ENCODE measurements around the gene PIP4K2A.

The PIP4K2A gene

GRCh38 chr10:22677333-22677732 is 37.0 kb downstream of the PIP4K2A start:
- DNase-seq, result no peak
- in situ Hi-C loops (cut with HindIII; ENCODE audit: low pct_ligation_motif_present, low pct_unique_long_range_greater_than_20kb, low sequenced_read_pairs), result no loop called here

GRCh38 chr10:22676435-22676834 is 37.9 kb downstream of the PIP4K2A start:
- in situ Hi-C loops (cut with HindIII; ENCODE audit: low pct_ligation_motif_present, low pct_unique_long_range_greater_than_20kb, low sequenced_read_pairs), result no loop called here
- no peak for DNase-seq

- DNase-seq, result no peak
- in situ Hi-C loops (cut with HindIII; ENCODE audit: low pct_ligation_motif_present, low pct_unique_long_range_greater_than_20kb, low sequenced_read_pairs), result no loop called here
These were observed 39.8 kb downstream of the PIP4K2A start for GRCh38 chr10:22674573-22674930.

- in situ Hi-C loops (cut with HindIII; ENCODE audit: low pct_ligation_motif_present, low pct_unique_long_range_greater_than_20kb, low sequenced_read_pairs), result no loop called here
- no peak for DNase-seq
These were observed 40.4 kb downstream of the PIP4K2A start for GRCh38 chr10:22673785-22674572.

GRCh38 chr10:22673091-22673392 is 41.3 kb downstream of the PIP4K2A start:
- in situ Hi-C loops (cut with HindIII; ENCODE audit: low pct_ligation_motif_present, low pct_unique_long_range_greater_than_20kb, low sequenced_read_pairs), result no loop called here
- no peak for DNase-seq

GRCh38 chr10:22672319-22673090 is 41.9 kb downstream of the PIP4K2A start:
- DNase-seq, result no peak
- in situ Hi-C loops (cut with HindIII; ENCODE audit: low pct_ligation_motif_present, low pct_unique_long_range_greater_than_20kb, low sequenced_read_pairs), result no loop called here

GRCh38 chr10:22670788-22671187 is 43.6 kb downstream of the PIP4K2A start:
- in situ Hi-C loops (cut with HindIII; ENCODE audit: low pct_ligation_motif_present, low pct_unique_long_range_greater_than_20kb, low sequenced_read_pairs), result no loop called here
- no peak for DNase-seq

- in situ Hi-C loops (cut with HindIII; ENCODE audit: low pct_ligation_motif_present, low pct_unique_long_range_greater_than_20kb, low sequenced_read_pairs), result no loop called here
- no peak for DNase-seq
These were observed 45.1 kb downstream of the PIP4K2A start for GRCh38 chr10:22669163-22669711.

GRCh38 chr10:22667093-22667480 is 47.3 kb downstream of the PIP4K2A start:
- in situ Hi-C loops (cut with HindIII; ENCODE audit: low pct_ligation_motif_present, low pct_unique_long_range_greater_than_20kb, low sequenced_read_pairs), result no loop called here
- DNase-seq, result no peak

GRCh38 chr10:22666287-22667092 is 47.9 kb downstream of the PIP4K2A start:
- DNase-seq, result no peak
- in situ Hi-C loops (cut with HindIII; ENCODE audit: low pct_ligation_motif_present, low pct_unique_long_range_greater_than_20kb, low sequenced_read_pairs), result no loop called here

- in situ Hi-C loops (cut with HindIII; ENCODE audit: low pct_ligation_motif_present, low pct_unique_long_range_greater_than_20kb, low sequenced_read_pairs), result no loop called here
- DNase-seq, result no peak
These were observed 49.0 kb downstream of the PIP4K2A start for GRCh38 chr10:22665329-22665728.

- no peak for DNase-seq
- in situ Hi-C loops (cut with HindIII; ENCODE audit: low pct_ligation_motif_present, low pct_unique_long_range_greater_than_20kb, low sequenced_read_pairs), result no loop called here
These were observed 51.5 kb downstream of the PIP4K2A start for GRCh38 chr10:22662733-22663330.

- in situ Hi-C loops (cut with HindIII; ENCODE audit: low pct_ligation_motif_present, low pct_unique_long_range_greater_than_20kb, low sequenced_read_pairs), result no loop called here
- DNase-seq, result no peak
These were observed 54.5 kb downstream of the PIP4K2A start for GRCh38 chr10:22659866-22660265.

- in situ Hi-C loops (cut with HindIII; ENCODE audit: low pct_ligation_motif_present, low pct_unique_long_range_greater_than_20kb, low sequenced_read_pairs), result no loop called here
- DNase-seq, result no peak
These were observed 55.5 kb downstream of the PIP4K2A start for GRCh38 chr10:22658745-22659410.

- in situ Hi-C loops (cut with HindIII; ENCODE audit: low pct_ligation_motif_present, low pct_unique_long_range_greater_than_20kb, low sequenced_read_pairs), result no loop called here
These were observed 56.7 kb downstream of the PIP4K2A start for GRCh38 chr10:22657566-22658225.

GRCh38 chr10:22657024-22657423 is 57.4 kb downstream of the PIP4K2A start:
- no peak for DNase-seq
- in situ Hi-C loops (cut with HindIII; ENCODE audit: low pct_ligation_motif_present, low pct_unique_long_range_greater_than_20kb, low sequenced_read_pairs), result no loop called here

More at GRCh38 chr10:22657566-22658225, 56.7 kb downstream of the PIP4K2A start:
- DNase-seq, result no peak

GRCh38 chr10:22656036-22656435 is 58.3 kb downstream of the PIP4K2A start:
- in situ Hi-C loops (cut with HindIII; ENCODE audit: low pct_ligation_motif_present, low pct_unique_long_range_greater_than_20kb, low sequenced_read_pairs), result no loop called here

More at GRCh38 chr10:22656036-22656435, 58.3 kb downstream of the PIP4K2A start:
- DNase-seq, result no peak
